Panc1 (cell line): ENCODE results near the gene WTAP. TPM values are rescaled to one million over a fixed set of nuclear protein-coding genes. Genes with fewer than 3 reads are reported as not detected.

Source experiments
- ATAC-seq: fragments of 200-7000 bp; cut with Tn5 transposase; 2 replicates; pipeline ENCODE4 v1.9.1; 2020; ENCODE audit warnings: mild to moderate bottlenecking, moderate library complexity
- BruUV-seq: library from RNA; stranded (reverse); fragments of 400-500 nt; replicated peaks from 2 replicates; lab custom pipeline; 2021; lab: Mats Ljungman, UMichigan
- CTCF ChIA-PET: fragments of 300-600 bp; sonication (Branson Sonifier 250); formaldehyde crosslinking; loops from one replicate; lab custom pipeline; 2022; ENCODE audit warnings: antibody characterized with exemption; lab: Charles Lee
- POLR2A ChIA-PET: fragments of 300-600 bp; sonication (Branson Sonifier 250); formaldehyde crosslinking; loops from one replicate; lab custom pipeline; 2022; ENCODE audit warnings: antibody characterized with exemption; lab: Charles Lee
- DNase-seq: peaks from one replicate; pipeline ENCODE4 v3.0.0-alpha.2; 2010; ENCODE audit warnings: low read depth, low spot score
- H3K27ac ChIP-seq: 2 replicates; pipeline ENCODE4 v1.5.1; 2011; ENCODE audit warnings: mild to moderate bottlenecking, low read length, inconsistent platforms
- H3K27me3 ChIP-seq: fragments of 200-500 bp; sonication (Bioruptor generic); 2 replicates; pipeline ENCODE4 v1.6.0; 2014; ENCODE audit warnings: low read length, inconsistent platforms; ENCODE audit not compliant: control insufficient read depth, insufficient read depth
- H3K36me3 ChIP-seq: fragments of 200-500 bp; sonication (Bioruptor generic); 2 replicates; pipeline ENCODE4 v1.5.1; 2014; ENCODE audit warnings: inconsistent platforms, mild to moderate bottlenecking, low read length, moderate library complexity; ENCODE audit not compliant: control insufficient read depth, insufficient read depth
- H3K4me1 ChIP-seq: 2 replicates; pipeline ENCODE4 v1.5.1; 2011; ENCODE audit warnings: inconsistent platforms, mild to moderate bottlenecking, low read length, moderate library complexity; ENCODE audit not compliant: control insufficient read depth, insufficient read depth
- H3K4me3 ChIP-seq, 2 experiments: 2 replicates each; pipeline ENCODE4 v1.5.1; 2011 to 2012; ENCODE audit warnings: low read depth in 2 of 2, low read length in 2 of 2, mild to moderate bottlenecking in 2 of 2, inconsistent platforms in 1 of 2, moderate library complexity in 1 of 2
- H3K9me3 ChIP-seq: fragments of 200-500 bp; sonication (Bioruptor generic); 2 replicates; pipeline ENCODE4 v1.5.1; 2014; ENCODE audit warnings: low read depth, mild to moderate bottlenecking, inconsistent platforms, low read length, moderate library complexity; ENCODE audit not compliant: control insufficient read depth, insufficient read depth
- CTCF ChIP-seq: fragments of 450-650 bp; IDR thresholded peaks from 2 replicates; pipeline ENCODE4 v1.5.1; 2017; ENCODE audit warnings: mild to moderate bottlenecking
- POLR2AphosphoS5 ChIP-seq: IDR thresholded peaks from 2 replicates; pipeline ENCODE4 v1.6.1; 2012; ENCODE audit warnings: mild to moderate bottlenecking, low read depth, low read length, moderate library complexity
- REST ChIP-seq, 2 experiments: IDR thresholded peaks; 2 replicates each; pipeline ENCODE4 v1.6.1; 2011 to 2012; ENCODE audit warnings: low read depth in 2 of 2, control low read depth in 1 of 2, low read length in 1 of 2, mild to moderate bottlenecking in 1 of 2, moderate library complexity in 1 of 2; ENCODE audit not compliant: insufficient read depth in 1 of 2
- SIN3A ChIP-seq: IDR thresholded peaks from 2 replicates; pipeline ENCODE4 v1.6.1; 2012; ENCODE audit warnings: low read depth, mild to moderate bottlenecking, low read length, moderate library complexity, borderline replicate concordance; ENCODE audit not compliant: insufficient read depth
- TCF7L2 ChIP-seq: IDR thresholded peaks from 2 replicates; pipeline ENCODE4 v1.6.1; 2011; ENCODE audit warnings: mild to moderate bottlenecking, low read depth, low read length, inconsistent platforms
- in situ Hi-C: cut with HindIII; loops from 2 replicates; pipeline ENCODE4 v1.10.0; 2016; ENCODE audit warnings: low sequenced_read_pairs, low pct_unique_long_range_greater_than_20kb
- intact Hi-C: fragments of 100-400 bp; cut with micrococcal nuclease; formaldehyde crosslinking; loops from one replicate; pipeline ENCODE4 v1.10.0; 2022; ENCODE audit not compliant: unreplicated experiment
- total RNA-seq: library from RNA; stranded (reverse); gene quantifications from one replicate; pipeline ENCODE4 v1.2.1, GENCODE V29; 2021; ENCODE audit not compliant: unreplicated experiment

The WTAP gene
- total RNA-seq, 1 experiment from 2014 or later = 112 TPM

GRCh38 chr6:159762681-159763293 lies 35.5 kb downstream of the WTAP start:
- in situ Hi-C loops (no loop called here), intact Hi-C loops (no loop called here)
- Histone ChIP-seq H3K27me3 (no peaks in the 10 kb centered on the region), H3K4me3 (peak overlapping the region; percentile 71 to 91), H3K4me1 (peaks cover 23% of the 10 kb centered on the region), H3K27ac (peak overlapping the region; percentile 65), H3K36me3 (peaks cover 9% of the 10 kb centered on the region), H3K9me3 (no peaks in the 10 kb centered on the region)
- TSS peak; percentile 44 for BruUV-seq
- DNase-seq = no peak
- ATAC-seq = peak; percentile 2
- TF ChIP-seq POLR2AphosphoS5 = no peak
- no peak for TF ChIP-seq REST (IDR thresholded peaks at IDR 0.05; ENCODE audit: insufficient read depth in 1 of 2, low read depth in 2 of 2, low read length in 1 of 2)
- TF ChIP-seq SIN3A = no peak
- TF ChIP-seq TCF7L2 = no peak
- no peak for TF ChIP-seq CTCF
- POLR2A ChIA-PET = interaction anchor here (0.6 kb wide), 1 partner anchor 27 kb away, joined by 6 read pairs; the partner anchor contains the start of gene TCP1
- CTCF ChIA-PET = no interaction called here

GRCh38 chr6:159766906-159767305 lies 39.6 kb downstream of the WTAP start:
- DNase-seq (no peak), ATAC-seq (no peak)
- Histone ChIP-seq H3K36me3 (peaks cover 21% of the 10 kb centered on the region), H3K4me1 (0 out of 2 replicates have a peak, but pooled peaks cover 4% of the 10 kb centered on the region), H3K9me3 (no peaks in the 10 kb centered on the region), H3K27ac (no peak overlapping the region), H3K4me3 (no peak overlapping the region), H3K27me3 (no peaks in the 10 kb centered on the region)
- BruUV-seq = no TSS peak
- in situ Hi-C loops = no loop called here
- ChIA-PET CTCF (no interaction called here), POLR2A (no interaction called here)
- TF ChIP-seq SIN3A (no peak), REST (IDR thresholded peaks at IDR 0.05; ENCODE audit: insufficient read depth in 1 of 2, low read depth in 2 of 2, low read length in 1 of 2) (no peak), POLR2AphosphoS5 (no peak), CTCF (no peak), TCF7L2 (no peak)
- intact Hi-C loops = no loop called here
